A673 (cell line): Measurements from ENCODE around the gene GRIFIN. TPM values are rescaled to one million over a fixed set of nuclear protein-coding genes. Genes with fewer than 3 reads are reported as not detected.

Experiments used
- BruUV-seq: library from RNA; stranded (reverse); fragments of 400-500 nt; replicated peaks from 2 replicates; lab custom pipeline; 2021; lab: Mats Ljungman, UMichigan
- CTCF ChIA-PET: fragments of 300-600 bp; sonication (Branson Sonifier 250); formaldehyde crosslinking; loops from one replicate; lab custom pipeline; 2022; ENCODE audit warnings: antibody characterized with exemption; lab: Charles Lee
- POLR2A ChIA-PET: fragments of 300-600 bp; sonication (Branson Sonifier 250); formaldehyde crosslinking; loops from one replicate; lab custom pipeline; 2022; ENCODE audit warnings: antibody characterized with exemption; ENCODE audit not compliant: low non-redundant PET; lab: Charles Lee
- DNase-seq: peaks from one replicate; pipeline ENCODE4 v3.0.0-alpha.2; 2015; ENCODE audit warnings: low spot score
- H3K27ac ChIP-seq: fragments of 200-600 bp; sonication (generic); 2 replicates; pipeline ENCODE4 v1.5.1; 2016; ENCODE audit warnings: mixed run types, low read depth, mild to moderate bottlenecking, mixed read lengths, antibody characterized with exemption, low read length; ENCODE audit not compliant: poor library complexity, severe bottlenecking
- H3K27me3 ChIP-seq: fragments of 200-600 bp; sonication (generic); replicated peaks from 2 replicates; pipeline ENCODE4 v1.6.1; 2017; ENCODE audit warnings: mixed run types, low read depth, mild to moderate bottlenecking, mixed read lengths, antibody characterized with exemption, low read length; ENCODE audit not compliant: insufficient read depth, poor library complexity
- H3K36me3 ChIP-seq: fragments of 200-600 bp; sonication (generic); 2 replicates; pipeline ENCODE4 v1.6.1; 2016; ENCODE audit warnings: mixed run types, mild to moderate bottlenecking, mixed read lengths, antibody characterized with exemption, low read length; ENCODE audit not compliant: insufficient read depth, poor library complexity, severe bottlenecking
- H3K4me1 ChIP-seq: fragments of 200-600 bp; sonication (generic); 2 replicates; pipeline ENCODE4 v1.6.1; 2017; ENCODE audit warnings: mixed run types, mild to moderate bottlenecking, mixed read lengths, antibody characterized with exemption, low read length; ENCODE audit not compliant: insufficient read depth, poor library complexity, severe bottlenecking
- H3K4me3 ChIP-seq: fragments of 200-600 bp; sonication (generic); 2 replicates; pipeline ENCODE4 v1.5.1; 2016; ENCODE audit warnings: low read depth, mixed run types, mild to moderate bottlenecking, mixed read lengths, low read length; ENCODE audit not compliant: poor library complexity, severe bottlenecking
- H3K9me3 ChIP-seq: fragments of 200-600 bp; sonication (generic); 2 replicates; pipeline ENCODE4 v1.6.1; 2016; ENCODE audit warnings: mixed run types, low read depth, mild to moderate bottlenecking, mixed read lengths, antibody characterized with exemption, low read length; ENCODE audit not compliant: poor library complexity, severe bottlenecking
- CTCF ChIP-seq: fragments of 300-800, 200-600 bp; sonication (generic); conservative IDR thresholded peaks from 2 replicates; pipeline ENCODE4 v1.5.1; 2017; ENCODE audit warnings: low read depth, mild to moderate bottlenecking, antibody characterized with exemption, low read length, moderate library complexity, mixed read lengths
- EZH2 ChIP-seq: fragments of 200-600 bp; sonication (generic); IDR thresholded peaks from 2 replicates; pipeline ENCODE4 v1.6.1; 2017; ENCODE audit warnings: borderline replicate concordance, low read depth, mild to moderate bottlenecking, mixed read lengths, antibody characterized with exemption, low read length; ENCODE audit not compliant: poor library complexity, severe bottlenecking
- intact Hi-C: fragments of 100-400 bp; cut with micrococcal nuclease; formaldehyde crosslinking; loops from one replicate; pipeline ENCODE4 v1.10.0; 2022; ENCODE audit not compliant: unreplicated experiment
- total RNA-seq: library from RNA; stranded (reverse); gene quantifications from 2 replicates; pipeline ENCODE4 v1.2.3, GENCODE V29; 2021

Gene GRIFIN
- total RNA-seq, 1 experiment from 2014 or later: not detected

- Histone ChIP-seq H3K27ac (no peak overlapping the region), H3K4me3 (no peak overlapping the region), H3K36me3 (peaks cover 3% of the 10 kb centered on the region), H3K4me1 (no peaks in the 10 kb centered on the region), H3K27me3 (no peaks in the 10 kb centered on the region), H3K9me3 (no peaks in the 10 kb centered on the region)
- intact Hi-C loops: no loop called here
- BruUV-seq: no TSS peak
- POLR2A ChIA-PET: no interaction called here
- peak; percentile 77 for TF ChIP-seq CTCF
- no peak for TF ChIP-seq EZH2
- DNase-seq: peak; percentile 34
- CTCF ChIA-PET: no interaction called here
Observed at GRCh38 chr7:2431260-2431867, 44.8 kb downstream of the GRIFIN start.

- no peaks in the 10 kb centered on the region for H3K4me1 ChIP-seq
- DNase-seq: no peak
- H3K27me3 ChIP-seq: no peaks in the 10 kb centered on the region
- no peaks in the 10 kb centered on the region for H3K36me3 ChIP-seq
- intact Hi-C loops: no loop called here
- no peaks in the 10 kb centered on the region for H3K9me3 ChIP-seq
- H3K27ac ChIP-seq: no peak overlapping the region
- ChIA-PET POLR2A (no interaction called here), CTCF (no interaction called here)
- H3K4me3 ChIP-seq: no peak overlapping the region
- BruUV-seq: no TSS peak
- TF ChIP-seq CTCF: no peak
- no peak for TF ChIP-seq EZH2
Observed at GRCh38 chr7:2425749-2426148, 50.4 kb downstream of the GRIFIN start.

Other genes with a start within 250 kb of the GRIFIN start
- gene MAD1L1, start 243.5 kb downstream of the GRIFIN start, total RNA-seq: 46.7 and 54.3 TPM in 2 replicates
- 50.4 and 51.3 TPM in 2 replicates for gene MRM2, start 234.2 kb downstream of the GRIFIN start, total RNA-seq
- 115 and 117 TPM in 2 replicates for gene NUDT1, start 234.2 kb downstream of the GRIFIN start, total RNA-seq
- 42.9 and 52.1 TPM in 2 replicates for gene SNX8, start 162.0 kb downstream of the GRIFIN start, total RNA-seq
- gene EIF3B, start 121.6 kb downstream of the GRIFIN start, total RNA-seq: 356 and 364 TPM in 2 replicates
- 19.7 and 21.8 TPM in 2 replicates for gene CHST12, start 72.8 kb downstream of the GRIFIN start, total RNA-seq
- 8.7 and 11.7 TPM in 2 replicates for gene LFNG, start 43.4 kb upstream of the GRIFIN start, total RNA-seq
- 47.9 and 48.8 TPM in 2 replicates for gene BRAT1, start 79.1 kb upstream of the GRIFIN start, total RNA-seq
- gene IQCE, start 82.6 kb upstream of the GRIFIN start, total RNA-seq: 35.4 and 42.8 TPM in 2 replicates
- gene TTYH3, start 155.6 kb upstream of the GRIFIN start, total RNA-seq: 248 and 256 TPM in 2 replicates
- not detected in 2 replicates for gene AMZ1, start 211.8 kb upstream of the GRIFIN start, total RNA-seq